Mucosa of rectum (tissue), 2 donors: ENCODE results near the gene FAM193B.

Source experiments
- H3K27ac ChIP-seq, 2 donors: one replicate each; pipeline ENCODE4 v1.7.0; 2013; ENCODE audit warnings: inconsistent platforms in 2 of 2, low read depth in 2 of 2, low read length in 2 of 2
- H3K27me3 ChIP-seq, 2 donors: one replicate each; pipeline ENCODE4 v1.7.0; 2013; ENCODE audit warnings: low read length in 2 of 2; ENCODE audit not compliant: control insufficient read depth in 2 of 2, insufficient read depth in 2 of 2
- H3K36me3 ChIP-seq, 2 donors: one replicate each; pipeline ENCODE4 v1.7.0; 2013; ENCODE audit warnings: low read length in 2 of 2; ENCODE audit not compliant: control insufficient read depth in 2 of 2, insufficient read depth in 2 of 2
- H3K4me1 ChIP-seq, 2 donors: one replicate each; pipeline ENCODE4 v1.7.0; 2013; ENCODE audit warnings: low read length in 2 of 2, mild to moderate bottlenecking in 1 of 2; ENCODE audit not compliant: control insufficient read depth in 2 of 2, insufficient read depth in 2 of 2
- H3K4me3 ChIP-seq, 2 donors: one replicate each; pipeline ENCODE4 v1.7.0; 2013; ENCODE audit warnings: low read length in 2 of 2
- H3K9ac ChIP-seq, 2 donors: one replicate each; pipeline ENCODE4 v1.7.0; 2013; ENCODE audit warnings: low read length in 2 of 2, low read depth in 1 of 2, mild to moderate bottlenecking in 1 of 2
- H3K9me3 ChIP-seq, 2 donors: one replicate each; pipeline ENCODE4 v1.7.0; 2013; ENCODE audit warnings: low read length in 2 of 2; ENCODE audit not compliant: control insufficient read depth in 2 of 2
- donor health status: healthy.
- donor health status: Normal muscosa, but diverticular disease.

The FAM193B gene

GRCh38 chr5:177520916-177521513 lies 33.3 kb downstream of the FAM193B start:
- Histone ChIP-seq H3K4me3 (no peak overlapping the region), H3K27ac (no peak overlapping the region), H3K4me1 (peaks cover 5 to 8% of the 10 kb centered on the region in 2 donors), H3K9ac (no peak overlapping the region), H3K27me3 (no peaks in the 10 kb centered on the region), H3K9me3 (no peaks in the 10 kb centered on the region), H3K36me3 (peaks cover 34 to 57% of the 10 kb centered on the region in 2 donors)

DNA sequence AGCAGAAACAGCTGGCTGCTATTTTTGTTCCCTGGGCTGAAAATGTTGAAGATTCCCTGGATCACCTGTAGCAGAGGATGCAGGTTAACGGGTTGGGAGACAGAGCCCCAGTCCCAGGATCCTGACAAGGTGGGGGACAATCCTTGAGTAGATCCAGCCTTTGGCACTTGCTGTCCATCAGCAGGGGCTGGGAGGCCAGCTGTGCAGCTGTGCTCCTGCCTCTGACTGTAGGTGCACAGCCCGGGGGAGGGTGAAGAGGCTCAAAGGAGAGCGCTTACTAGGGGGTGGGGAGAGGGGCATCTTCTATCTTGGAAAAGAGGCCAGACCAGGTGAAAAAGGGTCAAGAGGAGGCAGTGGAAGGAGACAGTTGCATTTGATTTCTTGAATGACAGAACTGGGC lies 34.1 kb downstream of the FAM193B start:
- Histone ChIP-seq H3K4me3 (no peak overlapping the region), H3K27me3 (no peaks in the 10 kb centered on the region), H3K36me3 (peaks cover 33 to 56% of the 10 kb centered on the region in 2 donors), H3K9ac (no peak overlapping the region), H3K27ac (no peak overlapping the region), H3K9me3 (no peaks in the 10 kb centered on the region), H3K4me1 (peaks cover 11 to 15% of the 10 kb centered on the region in 2 donors)

DNA sequence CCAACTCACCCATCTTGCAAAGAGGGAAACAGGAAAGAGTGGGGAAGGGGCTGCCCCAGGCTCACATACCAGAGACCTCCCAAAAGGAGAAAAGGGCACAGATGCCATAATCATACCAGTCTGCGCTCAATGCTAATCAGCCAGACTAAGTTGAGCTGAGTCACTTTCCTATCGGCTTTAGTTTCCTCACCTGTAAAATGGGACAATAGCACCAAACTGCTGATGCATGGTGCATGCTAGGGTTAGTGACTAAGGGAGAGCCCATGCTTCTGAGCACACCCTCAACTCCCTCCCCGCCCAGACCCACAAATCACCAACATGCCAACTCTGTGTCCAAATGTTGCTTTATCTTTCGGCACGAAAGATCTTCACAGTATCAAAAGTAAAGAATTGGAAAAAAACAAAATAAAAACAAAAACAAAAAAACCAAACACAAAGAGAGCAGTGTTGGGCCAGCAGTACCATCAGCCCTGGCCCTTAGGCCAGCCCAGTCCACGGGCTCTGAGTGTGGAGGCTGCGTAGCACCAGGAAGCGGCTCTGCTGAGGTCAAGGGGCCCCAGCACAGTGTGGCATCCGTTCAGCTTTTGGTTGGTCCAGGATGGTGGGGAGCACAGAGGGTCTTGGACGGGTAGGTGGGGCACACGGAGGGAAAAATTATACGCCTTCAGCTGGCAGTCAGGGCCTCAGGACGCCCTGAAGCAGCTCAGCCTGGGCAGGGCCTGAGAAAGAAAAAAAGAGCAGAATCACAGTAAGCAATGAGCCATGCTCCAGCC lies 34.7 kb downstream of the FAM193B start:
- Histone ChIP-seq H3K36me3 (peaks cover 33 to 56% of the 10 kb centered on the region in 2 donors), H3K27ac (no peak overlapping the region), H3K9ac (no peak overlapping the region), H3K27me3 (no peaks in the 10 kb centered on the region), H3K4me1 (peaks cover 11 to 16% of the 10 kb centered on the region in 2 donors), H3K9me3 (no peaks in the 10 kb centered on the region), H3K4me3 (no peak overlapping the region)

DNA sequence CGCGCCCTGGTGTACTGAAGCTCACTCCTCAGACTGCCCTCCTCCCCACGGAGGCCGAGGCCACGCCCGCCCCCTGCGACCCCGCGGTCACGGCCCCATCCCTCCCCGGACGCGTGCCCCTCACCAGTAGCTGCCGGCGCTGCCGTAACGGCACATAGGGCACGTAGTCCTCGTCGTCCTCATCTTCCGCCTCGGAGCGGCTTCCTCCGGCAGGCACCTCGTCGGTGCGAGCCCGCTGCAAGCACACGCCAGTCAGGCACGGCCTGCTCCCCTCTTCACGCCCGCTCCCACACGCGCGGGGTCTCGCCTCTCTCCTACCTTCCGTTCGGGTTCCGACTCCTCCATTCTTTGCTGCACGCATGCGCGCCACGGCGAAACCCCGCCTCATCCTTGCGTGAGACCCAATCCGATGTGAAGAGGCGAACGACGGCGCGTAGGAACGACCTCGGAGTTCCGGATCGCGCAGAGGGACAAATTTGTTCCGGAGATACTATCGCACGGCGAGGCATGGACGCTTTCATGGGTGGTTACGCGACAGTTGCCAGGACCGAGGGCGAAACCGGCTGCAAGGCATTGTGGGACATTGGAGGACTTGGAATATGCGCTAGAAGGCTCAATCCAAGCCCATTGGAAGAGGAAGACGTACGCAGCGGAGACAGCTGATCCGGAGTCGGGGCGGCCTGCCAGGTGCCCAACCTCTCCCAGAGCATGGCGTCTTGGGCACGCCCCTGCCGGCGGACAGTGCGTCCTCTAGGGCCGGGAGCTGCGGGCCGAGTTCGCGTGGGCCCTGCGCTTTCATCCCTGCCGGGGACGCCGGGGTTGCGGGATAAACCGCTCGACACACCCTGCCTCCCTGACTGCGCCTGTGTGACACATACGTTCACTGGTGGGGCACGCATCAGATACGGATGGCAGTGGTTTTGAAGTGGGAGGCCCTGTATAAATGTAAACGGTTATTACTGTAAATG lies 37.5 kb downstream of the FAM193B start, which contains the start of gene DDX41:
DDX41 (minus strand) TSS at position 361 of the 968 bp plus-strand sequence; CDS start at position 345, 16 bp downstream.
- H3K4me3 ChIP-seq = peak within 1 kb of the TSS; percentile 92 to 95
- H3K27ac ChIP-seq = peak within 1 kb of the TSS; percentile 75 to 89
- H3K4me1 ChIP-seq = peaks cover 11 to 16% of the 10 kb centered on the region in 2 donors
- H3K27me3 ChIP-seq = no peaks in the 10 kb centered on the region
- H3K9ac ChIP-seq = peak within 1 kb of the TSS; percentile 83 to 93
- H3K36me3 ChIP-seq = peaks cover 38 to 64% of the 10 kb centered on the region in 2 donors
- no peaks in the 10 kb centered on the region for H3K9me3 ChIP-seq

GRCh38 chr5:177515580-177515979 lies 38.8 kb downstream of the FAM193B start:
- Histone ChIP-seq H3K4me1 (peaks cover 11 to 16% of the 10 kb centered on the region in 2 donors), H3K36me3 (peaks cover 47 to 65% of the 10 kb centered on the region in 2 donors), H3K27me3 (no peaks in the 10 kb centered on the region), H3K9ac (peak overlapping the region in 1 of 2 donors; percentile 83), H3K4me3 (peak overlapping the region; percentile 92 to 95), H3K9me3 (no peaks in the 10 kb centered on the region), H3K27ac (no peak overlapping the region)

DNA sequence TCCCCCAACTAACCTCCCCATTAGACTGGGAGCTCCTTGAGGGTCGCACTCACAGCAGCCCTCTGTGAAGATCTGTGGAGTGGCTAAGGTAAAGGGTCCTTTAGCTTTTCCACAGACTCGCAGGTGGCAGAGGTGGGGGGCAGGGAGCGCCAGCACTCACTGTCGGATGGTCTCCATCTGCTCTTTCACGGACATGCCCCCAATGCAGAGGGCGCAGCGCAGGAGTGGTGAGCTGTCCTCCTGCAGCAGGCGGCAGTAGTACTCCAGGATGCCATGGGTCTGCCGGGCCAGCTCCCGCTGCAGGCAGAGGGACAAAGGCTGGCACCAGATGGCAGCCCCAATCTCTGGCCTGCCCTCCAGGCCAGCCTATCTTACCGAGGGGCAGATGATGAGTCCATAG lies 39.8 kb downstream of the FAM193B start:
- Histone ChIP-seq H3K36me3 (peaks cover 46 to 55% of the 10 kb centered on the region in 2 donors), H3K4me3 (no peak overlapping the region), H3K27ac (no peak overlapping the region), H3K9me3 (no peaks in the 10 kb centered on the region), H3K9ac (no peak overlapping the region), H3K27me3 (no peaks in the 10 kb centered on the region), H3K4me1 (peaks cover 11 to 21% of the 10 kb centered on the region in 2 donors)

DNA sequence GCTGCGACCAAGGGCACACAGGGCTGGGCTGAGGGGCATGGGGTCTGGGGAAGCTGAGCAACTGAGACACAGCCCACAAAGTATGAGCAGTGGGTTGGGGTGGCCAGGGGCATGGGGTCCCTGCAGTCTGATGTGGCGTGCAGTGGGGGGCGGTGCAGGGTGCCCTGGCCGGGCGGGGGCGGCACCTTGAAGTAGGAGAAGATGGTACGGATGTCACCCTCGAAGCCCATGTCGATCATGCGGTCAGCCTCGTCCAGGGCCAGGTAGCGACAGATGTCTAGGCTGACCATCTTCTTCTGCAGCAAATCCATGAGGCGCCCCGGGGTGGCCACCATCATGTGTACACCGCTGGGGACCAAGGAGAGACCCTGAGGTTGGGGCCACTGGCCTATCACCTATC lies 40.9 kb downstream of the FAM193B start:
- H3K9me3 ChIP-seq = no peaks in the 10 kb centered on the region
- peaks cover 8 to 19% of the 10 kb centered on the region in 2 donors for H3K4me1 ChIP-seq

GRCh38 chr5:177512736-177513380 lies 41.5 kb downstream of the FAM193B start:
- Histone ChIP-seq H3K27ac (no peak overlapping the region), H3K36me3 (peaks cover 43 to 53% of the 10 kb centered on the region in 2 donors), H3K9me3 (no peaks in the 10 kb centered on the region), H3K9ac (no peak overlapping the region), H3K4me3 (no peak overlapping the region), H3K27me3 (no peaks in the 10 kb centered on the region), H3K4me1 (peaks cover 8 to 19% of the 10 kb centered on the region in 2 donors)

More for the DNA sequence above, 40.9 kb downstream of the FAM193B start:
- Histone ChIP-seq H3K27ac (no peak overlapping the region), H3K36me3 (peaks cover 43 to 53% of the 10 kb centered on the region in 2 donors), H3K4me3 (no peak overlapping the region), H3K9ac (no peak overlapping the region), H3K27me3 (no peaks in the 10 kb centered on the region)

GRCh38 chr5:177511796-177512675 lies 42.3 kb downstream of the FAM193B start:
- Histone ChIP-seq H3K4me3 (no peak overlapping the region), H3K9ac (no peak overlapping the region), H3K9me3 (no peaks in the 10 kb centered on the region), H3K27me3 (no peaks in the 10 kb centered on the region), H3K4me1 (peaks cover 11 to 19% of the 10 kb centered on the region in 2 donors), H3K36me3 (peaks cover 43 to 53% of the 10 kb centered on the region in 2 donors), H3K27ac (no peak overlapping the region)
